HEK293 (cell line): ENCODE results near the gene ZNF292.

ENCODE experiments used
- REST ChIP-seq: fragments of 450-650 bp; formaldehyde crosslinking; IDR thresholded peaks from 2 replicates; pipeline ENCODE4 v1.5.1; 2016; ENCODE audit warnings: missing biosample characterization, missing genetic modification characterization
- SP7 ChIP-seq: fragments of 450-650 bp; formaldehyde crosslinking; IDR thresholded peaks from 2 replicates; pipeline ENCODE4 v1.5.1; 2016; ENCODE audit warnings: missing biosample characterization, missing genetic modification characterization
- YY1 ChIP-seq: fragments of 450-650 bp; formaldehyde crosslinking; IDR thresholded peaks from 2 replicates; pipeline ENCODE4 v1.5.1; 2018; ENCODE audit warnings: missing biosample characterization, missing genetic modification characterization
- ZBTB21 ChIP-seq: fragments of 450-650 bp; formaldehyde crosslinking; IDR thresholded peaks from 2 replicates; pipeline ENCODE4 v1.5.1; 2017; ENCODE audit warnings: missing biosample characterization, missing genetic modification characterization
- ZBTB8A ChIP-seq: fragments of 450-650 bp; formaldehyde crosslinking; IDR thresholded peaks from 2 replicates; pipeline ENCODE4 v1.5.1; 2016; ENCODE audit warnings: missing biosample characterization, missing genetic modification characterization
- ZNF112 ChIP-seq: fragments of 450-650 bp; formaldehyde crosslinking; IDR thresholded peaks from 2 replicates; pipeline ENCODE4 v1.5.0; 2017; ENCODE audit warnings: missing biosample characterization, missing genetic modification characterization
- ZNF175 ChIP-seq: fragments of 450-650 bp; formaldehyde crosslinking; IDR thresholded peaks from 2 replicates; pipeline ENCODE4 v1.5.1; 2016; ENCODE audit warnings: missing biosample characterization, missing genetic modification characterization
- ZNF24 ChIP-seq: fragments of 450-650 bp; formaldehyde crosslinking; IDR thresholded peaks from 2 replicates; pipeline ENCODE4 v1.5.1; 2016; ENCODE audit warnings: missing biosample characterization, missing genetic modification characterization
- ZNF48 ChIP-seq: fragments of 450-650 bp; formaldehyde crosslinking; IDR thresholded peaks from 2 replicates; pipeline ENCODE4 v1.5.1; 2016; ENCODE audit warnings: missing biosample characterization, missing genetic modification characterization
- ZNF548 ChIP-seq: fragments of 450-650 bp; formaldehyde crosslinking; IDR thresholded peaks from 2 replicates; pipeline ENCODE4 v1.5.1; 2016; ENCODE audit warnings: missing biosample characterization, missing genetic modification characterization
- ZNF610 ChIP-seq: fragments of 450-650 bp; formaldehyde crosslinking; IDR thresholded peaks from 2 replicates; pipeline ENCODE4 v1.5.1; 2016; ENCODE audit warnings: missing biosample characterization, missing genetic modification characterization, borderline replicate concordance
- ZSCAN16 ChIP-seq: fragments of 450-650 bp; formaldehyde crosslinking; IDR thresholded peaks from 2 replicates; pipeline ENCODE4 v1.5.1; 2016; ENCODE audit warnings: missing biosample characterization, missing genetic modification characterization
- TF ChIP-seq, protein P1 (sequence below): fragments of 450-650 bp; formaldehyde crosslinking; IDR thresholded peaks from 2 replicates; pipeline ENCODE4 v1.5.1; 2016; ENCODE audit warnings: missing biosample characterization, missing genetic modification characterization
- TF ChIP-seq, protein P2 (sequence below): fragments of 450-650 bp; formaldehyde crosslinking; IDR thresholded peaks from 2 replicates; pipeline ENCODE4 v1.5.1; 2016; ENCODE audit warnings: missing biosample characterization, missing genetic modification characterization

GRCh38 chr6:87105823-87106222 lies 49.5 kb upstream of the ZNF292 start:
- no peak for TF ChIP-seq SP7
- no peak for TF ChIP-seq ZNF548 (tag by site-specific recombination)
- TF ChIP-seq, protein P1, sequence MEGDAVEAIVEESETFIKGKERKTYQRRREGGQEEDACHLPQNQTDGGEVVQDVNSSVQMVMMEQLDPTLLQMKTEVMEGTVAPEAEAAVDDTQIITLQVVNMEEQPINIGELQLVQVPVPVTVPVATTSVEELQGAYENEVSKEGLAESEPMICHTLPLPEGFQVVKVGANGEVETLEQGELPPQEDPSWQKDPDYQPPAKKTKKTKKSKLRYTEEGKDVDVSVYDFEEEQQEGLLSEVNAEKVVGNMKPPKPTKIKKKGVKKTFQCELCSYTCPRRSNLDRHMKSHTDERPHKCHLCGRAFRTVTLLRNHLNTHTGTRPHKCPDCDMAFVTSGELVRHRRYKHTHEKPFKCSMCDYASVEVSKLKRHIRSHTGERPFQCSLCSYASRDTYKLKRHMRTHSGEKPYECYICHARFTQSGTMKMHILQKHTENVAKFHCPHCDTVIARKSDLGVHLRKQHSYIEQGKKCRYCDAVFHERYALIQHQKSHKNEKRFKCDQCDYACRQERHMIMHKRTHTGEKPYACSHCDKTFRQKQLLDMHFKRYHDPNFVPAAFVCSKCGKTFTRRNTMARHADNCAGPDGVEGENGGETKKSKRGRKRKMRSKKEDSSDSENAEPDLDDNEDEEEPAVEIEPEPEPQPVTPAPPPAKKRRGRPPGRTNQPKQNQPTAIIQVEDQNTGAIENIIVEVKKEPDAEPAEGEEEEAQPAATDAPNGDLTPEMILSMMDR, result no peak
- no peak for TF ChIP-seq ZNF112 (tag by site-specific recombination)
- no peak for TF ChIP-seq YY1 (tag by site-specific recombination)
- no peak for TF ChIP-seq ZNF610
- TF ChIP-seq REST (tag by site-specific recombination), result no peak
- no peak for TF ChIP-seq ZNF175 (tag by site-specific recombination)
- TF ChIP-seq, protein P2, sequence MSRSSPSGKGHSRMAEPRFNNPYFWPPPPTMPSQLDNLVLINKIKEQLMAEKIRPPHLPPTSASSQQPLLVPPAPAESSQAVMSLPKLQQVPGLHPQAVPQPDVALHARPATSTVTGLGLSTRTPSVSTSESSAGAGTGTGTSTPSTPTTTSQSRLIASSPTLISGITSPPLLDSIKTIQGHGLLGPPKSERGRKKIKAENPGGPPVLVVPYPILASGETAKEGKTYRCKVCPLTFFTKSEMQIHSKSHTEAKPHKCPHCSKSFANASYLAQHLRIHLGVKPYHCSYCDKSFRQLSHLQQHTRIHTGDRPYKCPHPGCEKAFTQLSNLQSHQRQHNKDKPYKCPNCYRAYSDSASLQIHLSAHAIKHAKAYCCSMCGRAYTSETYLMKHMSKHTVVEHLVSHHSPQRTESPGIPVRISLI, result no peak
- TF ChIP-seq ZBTB21 (tag by site-specific recombination), result no peak
- no peak for TF ChIP-seq ZSCAN16 (tag by site-specific recombination)
- no peak for TF ChIP-seq ZNF24 (tag by site-specific recombination)
- no peak for TF ChIP-seq ZNF48 (tag by site-specific recombination)
- no peak for TF ChIP-seq ZBTB8A (tag by site-specific recombination)
